Cardiac muscle cell (in vitro differentiated cells and primary cell): Measurements from ENCODE around the gene TMEM135. TPM values are rescaled to one million over a fixed set of nuclear protein-coding genes. Genes with fewer than 3 reads are reported as not detected.
A peak's percentile ranks its signal among the peaks of the same experiment; 100 is the strongest.
"Not testable (repeated sequence)": the region's sequence is repeated elsewhere in the genome, so short reads cannot be mapped to it uniquely, and the experiment has no call there.

Experiments
- DNase-seq, 2 donors: peaks; one replicate each; pipeline versions ENCODE4 v3.0.0 to v3.0.0-alpha.2; 2010 to 2017; ENCODE audit warnings: low read depth in 1 of 2, low spot score in 1 of 2
- H3K27ac ChIP-seq: fragments of 200-600 bp; sonication (generic); 2 replicates; pipeline ENCODE4 v1.5.1; 2016
- H3K27me3 ChIP-seq: fragments of 200-600 bp; sonication (generic); 2 replicates; pipeline ENCODE4 v1.6.0; 2016; ENCODE audit warnings: control low read depth
- H3K36me3 ChIP-seq: fragments of 200-600 bp; sonication (generic); 2 replicates; pipeline ENCODE4 v1.5.1; 2016; ENCODE audit warnings: control low read depth
- H3K4me1 ChIP-seq: fragments of 200-600 bp; sonication (generic); 2 replicates; pipeline ENCODE4 v1.8.1; 2017; ENCODE audit warnings: low read depth, mild to moderate bottlenecking, mixed run types
- H3K4me3 ChIP-seq: fragments of 200-600 bp; sonication (generic); 2 replicates; pipeline ENCODE4 v1.5.1; 2016; ENCODE audit warnings: mild to moderate bottlenecking
- H3K9me3 ChIP-seq: fragments of 200-600 bp; sonication (generic); 2 replicates; pipeline ENCODE4 v1.5.1; 2017; ENCODE audit warnings: low read depth, mild to moderate bottlenecking, control low read depth
- CTCF ChIP-seq: IDR thresholded peaks from 2 replicates; pipeline ENCODE4 v1.5.1; 2012; ENCODE audit warnings: low read depth, mild to moderate bottlenecking, low read length
- polyA plus RNA-seq: library from polyadenylated mRNA; unstranded; fragments of >200 nt; fragmentation: Nextera tagmentation; extraction: Ambion mirVana; gene quantifications from 2 replicates; pipeline ENCODE4 v1.2.1, GENCODE V29; 2016
- total RNA-seq: library from RNA; depleted of rRNA; stranded (reverse); fragments of >200 nt; gene quantifications from 2 replicates; pipeline ENCODE4 v1.2.3, GENCODE V29; 2016

The TMEM135 gene
- total and polyA plus RNA-seq, 2 experiments from 2014 or later = 25.2 to 28.8 TPM

GRCh38 chr11:87150936-87151335 is 113.2 kb downstream of the TMEM135 start:
- H3K27me3 ChIP-seq = no peaks in the 10 kb centered on the region
- peak in 1 of 2 donors; percentile 55 for DNase-seq
- H3K27ac ChIP-seq = no peak overlapping the region
- no peak overlapping the region for H3K4me3 ChIP-seq
- no peaks in the 10 kb centered on the region for H3K36me3 ChIP-seq
- TF ChIP-seq CTCF = no peak
- no peaks in the 10 kb centered on the region for H3K4me1 ChIP-seq
- no peaks in the 10 kb centered on the region for H3K9me3 ChIP-seq

- H3K27me3 ChIP-seq = no peaks in the 10 kb centered on the region
- no peak for DNase-seq
- no peak overlapping the region for H3K27ac ChIP-seq
- no peaks in the 10 kb centered on the region for H3K9me3 ChIP-seq
- no peak overlapping the region for H3K4me3 ChIP-seq
- TF ChIP-seq CTCF = no peak
- H3K36me3 ChIP-seq = no peaks in the 10 kb centered on the region
- H3K4me1 ChIP-seq = no peaks in the 10 kb centered on the region
Measured at GRCh38 chr11:87154246-87154645, 116.5 kb downstream of the TMEM135 start.

- no peaks in the 10 kb centered on the region for H3K36me3 ChIP-seq
- H3K4me1 ChIP-seq = no peaks in the 10 kb centered on the region
- no peak for TF ChIP-seq CTCF
- no peak overlapping the region for H3K4me3 ChIP-seq
- H3K27ac ChIP-seq = no peak overlapping the region
- DNase-seq = no peak
- H3K9me3 ChIP-seq = no peaks in the 10 kb centered on the region
- no peaks in the 10 kb centered on the region for H3K27me3 ChIP-seq
Measured at GRCh38 chr11:87156970-87157369, 119.2 kb downstream of the TMEM135 start.

- H3K4me1 ChIP-seq, H3K4me3 ChIP-seq, H3K36me3 ChIP-seq, H3K27ac ChIP-seq, H3K9me3 ChIP-seq, DNase-seq, H3K27me3 ChIP-seq: not testable (repeated sequence)
Measured at GRCh38 chr11:87169076-87169475, 131.3 kb downstream of the TMEM135 start.

- peak in 1 of 2 donors; percentile 32 for DNase-seq
- no peak overlapping the region for H3K27ac ChIP-seq
- no peak for TF ChIP-seq CTCF
Measured at GRCh38 chr11:87173185-87174039, 135.7 kb downstream of the TMEM135 start.

GRCh38 chr11:87174870-87175269 is 137.1 kb downstream of the TMEM135 start:
- Histone ChIP-seq H3K9me3 (no peaks in the 10 kb centered on the region), H3K36me3 (no peaks in the 10 kb centered on the region), H3K27ac (no peak overlapping the region), H3K4me1 (peaks cover 13% of the 10 kb centered on the region), H3K27me3 (no peaks in the 10 kb centered on the region), H3K4me3 (no peak overlapping the region)
- TF ChIP-seq CTCF = no peak
- DNase-seq = no peak

More at GRCh38 chr11:87173185-87174039, 135.7 kb downstream of the TMEM135 start:
- Histone ChIP-seq H3K4me1 (peaks cover 13% of the 10 kb centered on the region), H3K36me3 (no peaks in the 10 kb centered on the region), H3K4me3 (no peak overlapping the region), H3K9me3 (no peaks in the 10 kb centered on the region), H3K27me3 (no peaks in the 10 kb centered on the region)
